OCI-LY3 (cell line): ENCODE results near the gene PTPRM.

Experiments used
- CTCF ChIP-seq: fragments of 200-600, 300-600 bp; sonication (generic); IDR thresholded peaks from 2 replicates; pipeline ENCODE4 v1.5.1; 2014; ENCODE audit warnings: antibody characterized with exemption, low read length, low read depth
- EZH2phosphoT487 ChIP-seq: fragments of 200-600 bp; shearing (Covaris generic); IDR thresholded peaks from 2 replicates; pipeline ENCODE4 v1.6.1; 2018; ENCODE audit warnings: antibody characterized with exemption, mixed run types, low read depth

- no peak for TF ChIP-seq CTCF
- TF ChIP-seq EZH2phosphoT487, result no peak
Observed at GRCh38 chr18:7873316-7873715, 306.2 kb downstream of the PTPRM start.
